EL (cell line): ENCODE results near the gene CDC16.

Experiments used
- DNase-seq: peaks from one replicate; pipeline ENCODE4 v3.0.0-alpha.2; 2016

The CDC16 gene

GRCh38 chr13:114304346-114305034, 69.8 kb downstream of the CDC16 start:
- DNase-seq, result no peak

- DNase-seq, result no peak
Measured at GRCh38 chr13:114309086-114309485, 74.4 kb downstream of the CDC16 start.

GRCh38 chr13:114309806-114310410, 75.2 kb downstream of the CDC16 start:
- DNase-seq, result no peak

GRCh38 chr13:114310956-114311355, 76.3 kb downstream of the CDC16 start:
- peak; percentile 27 for DNase-seq

- DNase-seq, result no peak
Measured at GRCh38 chr13:114311387-114311786, 76.7 kb downstream of the CDC16 start.

GRCh38 chr13:114311908-114312307, 77.2 kb downstream of the CDC16 start:
- DNase-seq, result no peak

GRCh38 chr13:114313061-114313860, 78.6 kb downstream of the CDC16 start:
- DNase-seq, result peak; percentile 55

GRCh38 chr13:114314074-114314912, 79.6 kb downstream of the CDC16 start, which contains the start of gene CHAMP1:
CHAMP1 (plus strand) TSS chr13:114314503; CDS start chr13:114323843, 9,340 bp downstream.
- peak; percentile 96 for DNase-seq

- no peak for DNase-seq
Measured at GRCh38 chr13:114315074-114315785, 80.5 kb downstream of the CDC16 start.

GRCh38 chr13:114318624-114319023, 83.9 kb downstream of the CDC16 start:
- DNase-seq, result no peak

GRCh38 chr13:114319441-114319913, 84.8 kb downstream of the CDC16 start:
- DNase-seq, result peak; percentile 95

GRCh38 chr13:114320065-114320464, 85.4 kb downstream of the CDC16 start:
- no peak for DNase-seq

- DNase-seq, result no peak
Measured at GRCh38 chr13:114321256-114321655, 86.6 kb downstream of the CDC16 start.
